Measurements from ENCODE around the gene PCDHB14.
"Not testable (repeated sequence)": the region's sequence is repeated elsewhere in the genome, so short reads cannot be mapped to it uniquely, and the experiment has no call there.

DNA sequence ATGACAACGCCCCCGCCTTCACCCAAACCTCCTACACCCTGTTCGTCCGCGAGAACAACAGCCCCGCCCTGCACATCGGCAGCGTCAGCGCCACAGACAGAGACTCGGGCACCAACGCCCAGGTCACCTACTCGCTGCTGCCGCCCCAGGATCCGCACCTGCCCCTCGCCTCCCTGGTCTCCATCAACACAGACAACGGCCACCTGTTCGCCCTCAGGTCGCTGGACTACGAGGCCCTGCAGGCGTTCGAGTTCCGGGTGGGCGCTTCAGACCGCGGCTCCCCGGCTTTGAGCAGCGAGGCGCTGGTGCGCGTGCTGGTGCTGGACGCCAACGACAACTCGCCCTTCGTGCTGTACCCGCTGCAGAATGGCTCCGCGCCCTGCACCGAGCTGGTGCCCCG, 43.8 kb upstream of the PCDHB14 start:
- TF ChIP-seq, protein P1, sequence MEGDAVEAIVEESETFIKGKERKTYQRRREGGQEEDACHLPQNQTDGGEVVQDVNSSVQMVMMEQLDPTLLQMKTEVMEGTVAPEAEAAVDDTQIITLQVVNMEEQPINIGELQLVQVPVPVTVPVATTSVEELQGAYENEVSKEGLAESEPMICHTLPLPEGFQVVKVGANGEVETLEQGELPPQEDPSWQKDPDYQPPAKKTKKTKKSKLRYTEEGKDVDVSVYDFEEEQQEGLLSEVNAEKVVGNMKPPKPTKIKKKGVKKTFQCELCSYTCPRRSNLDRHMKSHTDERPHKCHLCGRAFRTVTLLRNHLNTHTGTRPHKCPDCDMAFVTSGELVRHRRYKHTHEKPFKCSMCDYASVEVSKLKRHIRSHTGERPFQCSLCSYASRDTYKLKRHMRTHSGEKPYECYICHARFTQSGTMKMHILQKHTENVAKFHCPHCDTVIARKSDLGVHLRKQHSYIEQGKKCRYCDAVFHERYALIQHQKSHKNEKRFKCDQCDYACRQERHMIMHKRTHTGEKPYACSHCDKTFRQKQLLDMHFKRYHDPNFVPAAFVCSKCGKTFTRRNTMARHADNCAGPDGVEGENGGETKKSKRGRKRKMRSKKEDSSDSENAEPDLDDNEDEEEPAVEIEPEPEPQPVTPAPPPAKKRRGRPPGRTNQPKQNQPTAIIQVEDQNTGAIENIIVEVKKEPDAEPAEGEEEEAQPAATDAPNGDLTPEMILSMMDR (IDR thresholded peaks at IDR 0.05): not testable (repeated sequence)
- TF ChIP-seq POLR2A (IDR thresholded peaks at IDR 0.05): not testable (repeated sequence)

All from thyroid gland (tissue), 4 donors.